K562 (cell line): ENCODE data around the gene CDC42EP2. TPM values are rescaled to one million over a fixed set of nuclear protein-coding genes. Genes with fewer than 3 reads are reported as not detected.
A peak's percentile ranks its signal among the peaks of the same experiment; 100 is the strongest.

Experiments
- ATAC-seq: fragments of 200-7000 bp; cut with Tn5 transposase; 3 replicates; pipeline ENCODE4 v1.9.1; 2020; ENCODE audit warnings: moderate library complexity
- BruUV-seq: library from RNA; stranded (reverse); fragments of 400-500 nt; replicated peaks from 2 replicates; lab custom pipeline; 2021; lab: Mats Ljungman, UMichigan
- CTCF ChIA-PET: fragments of 300-600 bp; formaldehyde crosslinking; extraction: SDS; loops from one replicate; lab custom pipeline; 2021; ENCODE audit warnings: low intra/inter-chr PET ratio; lab: Yijun Ruan, JAX
- POLR2A ChIA-PET: fragments of 300-600, 350-650 bp; sonication (Branson Sonifier 250); formaldehyde crosslinking; extraction: SDS; loops from one replicate; lab custom pipeline; 2021; ENCODE audit warnings: antibody characterized with exemption, inconsistent platforms; lab: Yijun Ruan, JAX
- DNase-seq, 4 experiments: peaks; one replicate each; pipeline versions ENCODE4 v3.0.0 to v3.0.0-alpha.2; 2011 to 2018; ENCODE audit warnings: low spot score in 3 of 4, mixed read lengths in 3 of 4; ENCODE audit errors: extremely low read depth in 1 of 4
- FAIRE-seq: peaks from 2 replicates; lab custom pipeline; 2011; peaks lifted over from hg19 to GRCh38; lab: Jason Lieb, UNC
- H2AFZ ChIP-seq: 2 replicates; pipeline ENCODE4 v1.6.0; 2011; ENCODE audit warnings: low read depth, low read length, control low read depth, inconsistent platforms
- H3K27ac ChIP-seq: fragments of 200-600 bp; 3 replicates; pipeline ENCODE4 v1.8.0; 2011; ENCODE audit warnings: low read depth, mild to moderate bottlenecking, control low read depth, inconsistent platforms, low read length, moderate library complexity, mixed read lengths; ENCODE audit errors: extremely low read depth
- H3K27me3 ChIP-seq, 2 experiments: fragments of 300-600 bp in 1 of 2; 2 replicates in 1 of 2; 3 replicates in 1 of 2; pipeline versions ENCODE4 v1.6.0 to v1.8.0; 2011; ENCODE audit warnings: inconsistent platforms in 2 of 2, low read length in 2 of 2, mild to moderate bottlenecking in 1 of 2, mixed read lengths in 1 of 2, moderate library complexity in 1 of 2; ENCODE audit not compliant: control insufficient read depth in 2 of 2, insufficient read depth in 2 of 2
- H3K36me3 ChIP-seq: fragments of 300-600 bp; 3 replicates; pipeline ENCODE4 v1.8.0; 2011; ENCODE audit warnings: mild to moderate bottlenecking, low read length, inconsistent platforms; ENCODE audit not compliant: control insufficient read depth, insufficient read depth
- H3K4me1 ChIP-seq, 2 experiments: fragments of 200-600 bp in 1 of 2; replicated peaks in 1 of 2; 2 replicates in 1 of 2; 3 replicates in 1 of 2; pipeline versions ENCODE4 v1.5.1 to v1.8.0; 2011; ENCODE audit warnings: inconsistent platforms in 2 of 2, low read length in 2 of 2, mild to moderate bottlenecking in 1 of 2, mixed read lengths in 1 of 2, moderate library complexity in 1 of 2; ENCODE audit not compliant: control insufficient read depth in 2 of 2, insufficient read depth in 2 of 2
- H3K4me2 ChIP-seq: 2 replicates; pipeline ENCODE4 v1.6.1; 2011; ENCODE audit warnings: low read length, control low read depth, inconsistent platforms, mixed read lengths; ENCODE audit not compliant: insufficient read depth
- H3K4me3 ChIP-seq: fragments of 200-600 bp; sonication (generic), shearing (Covaris generic); 2 replicates; pipeline ENCODE4 v1.5.1; 2016; ENCODE audit warnings: control low read depth, inconsistent platforms
- H3K79me2 ChIP-seq: fragments of 200-600 bp; 3 replicates; pipeline ENCODE4 v1.8.0; 2011; ENCODE audit warnings: low read length, inconsistent platforms; ENCODE audit not compliant: control insufficient read depth, insufficient read depth
- H3K9ac ChIP-seq, 2 experiments: 2 replicates each; pipeline versions ENCODE4 v1.6.0 to v1.6.1; 2011; ENCODE audit warnings: low read depth in 2 of 2, low read length in 2 of 2, control low read depth in 1 of 2, inconsistent platforms in 1 of 2, mild to moderate bottlenecking in 1 of 2, mixed read lengths in 1 of 2; ENCODE audit not compliant: insufficient read depth in 1 of 2
- H3K9me1 ChIP-seq: one replicate; pipeline ENCODE4 v1.6.0; 2011; ENCODE audit warnings: inconsistent platforms, mild to moderate bottlenecking, low read length, moderate library complexity; ENCODE audit not compliant: control insufficient read depth, insufficient read depth
- H3K9me3 ChIP-seq: replicated peaks from 2 replicates; pipeline ENCODE4 v1.5.1; 2011; ENCODE audit warnings: low read depth, low read length, inconsistent platforms; ENCODE audit not compliant: control insufficient read depth, insufficient read depth
- H4K20me1 ChIP-seq: replicated peaks from 2 replicates; pipeline ENCODE4 v1.6.1; 2011; ENCODE audit warnings: low read length, inconsistent platforms, mixed read lengths; ENCODE audit not compliant: control insufficient read depth, insufficient read depth
- BRF2 ChIP-seq: IDR thresholded peaks from 3 replicates; pipeline ENCODE4 v1.6.1; 2011; ENCODE audit warnings: borderline replicate concordance, mild to moderate bottlenecking; ENCODE audit not compliant: insufficient read length, insufficient read depth
- CEBPG ChIP-seq, 3 experiments: fragments of 200-800 bp in 1 of 3; sonication (Bioruptor generic) in 1 of 3; sonication (generic) in 1 of 3; formaldehyde crosslinking in 1 of 3; IDR thresholded peaks in 2 of 3; conservative IDR thresholded peaks in 1 of 3; 2 replicates each; pipeline versions ENCODE4 v1.6.1 to v1.8.0; 2016 to 2022; ENCODE audit warnings: missing compliant biosample characterization in 2 of 3, missing genetic modification characterization in 2 of 3, mild to moderate bottlenecking in 1 of 3, missing genetic modification reagents in 1 of 3
- DPF2 ChIP-seq: fragments of 450-650 bp; IDR thresholded peaks from 2 replicates; pipeline ENCODE4 v1.6.1; 2016
- EGR1 ChIP-seq: fragments of 450-650 bp; conservative IDR thresholded peaks from 2 replicates; pipeline ENCODE4 v1.6.1; 2017; ENCODE audit warnings: mild to moderate bottlenecking
- ELF1 ChIP-seq: fragments of 200-800 bp; sonication (Bioruptor generic); IDR thresholded peaks from 2 replicates; pipeline ENCODE4 v1.6.1; 2016; ENCODE audit warnings: missing genetic modification characterization, missing compliant biosample characterization
- ETV6 ChIP-seq, 3 experiments: fragments of 150-350 bp in 1 of 3; sonication (generic) in 1 of 3; formaldehyde crosslinking in 1 of 3; IDR thresholded peaks; 2 replicates each; pipeline versions ENCODE4 v1.6.1 to v1.8.0; 2014 to 2022; ENCODE audit warnings: borderline replicate concordance in 2 of 3, low read depth in 2 of 3, antibody characterized with exemption in 1 of 3, low read length in 1 of 3, mild to moderate bottlenecking in 1 of 3, missing genetic modification reagents in 1 of 3
- GABPA ChIP-seq: fragments of 200-800 bp; sonication (Bioruptor generic); conservative IDR thresholded peaks from 2 replicates; pipeline ENCODE4 v1.6.1; 2016; ENCODE audit warnings: low read depth, missing genetic modification characterization, missing compliant biosample characterization
- HDAC8 ChIP-seq: fragments of 450-650 bp; IDR thresholded peaks from 2 replicates; pipeline ENCODE4 v1.6.1; 2016; ENCODE audit warnings: mild to moderate bottlenecking, missing genetic modification characterization, moderate library complexity, missing compliant biosample characterization
- NFIC ChIP-seq: fragments of 450-650 bp; IDR thresholded peaks from 2 replicates; pipeline ENCODE4 v1.6.1; 2017; ENCODE audit warnings: mild to moderate bottlenecking, inconsistent platforms
- NRF1 ChIP-seq, 2 experiments: fragments of 450-650 bp; IDR thresholded peaks in 1 of 2; conservative IDR thresholded peaks in 1 of 2; 2 replicates each; pipeline ENCODE4 v1.6.1; 2014; ENCODE audit warnings: mild to moderate bottlenecking in 2 of 2
- TCF3 ChIP-seq: sonication (generic); formaldehyde crosslinking; IDR thresholded peaks from 2 replicates; pipeline ENCODE4 v1.4.0; 2020; ENCODE audit warnings: mild to moderate bottlenecking, missing genetic modification reagents
- VEZF1 ChIP-seq: fragments of 200-800 bp; sonication (Bioruptor generic); IDR thresholded peaks from 2 replicates; pipeline ENCODE4 v1.6.1; 2017; ENCODE audit warnings: missing genetic modification characterization, missing compliant biosample characterization
- ZNF766 ChIP-seq: fragments of 200-800 bp; sonication (Bioruptor generic); conservative IDR thresholded peaks from 2 replicates; pipeline ENCODE4 v1.6.1; 2016; ENCODE audit warnings: missing genetic modification characterization, missing compliant biosample characterization
- WGBS: fragments of 100-300 bp; shearing (Covaris generic); methylation state at CpG from one replicate; pipeline ENCODE4 v1.1.6; 2016; ENCODE audit warnings: low coverage, mixed read lengths; ENCODE audit not compliant: insufficient coverage; ENCODE audit errors: missing lambda C conversion rate; 5-methylcytosine and 5-hydroxymethylcytosine counted together
- in situ Hi-C: fragments of 300-500 bp; cut with MboI; formaldehyde crosslinking; loops from 4 replicates; pipeline ENCODE4 v1.15.0; 2018; ENCODE audit warnings: inconsistent platforms, mixed read lengths
- intact Hi-C: fragments of 100-400 bp; cut with micrococcal nuclease; formaldehyde crosslinking; loops from 2 replicates; pipeline ENCODE4 v1.14.2; 2022
- polyA plus RNA-seq, 8 experiments: library from polyadenylated mRNA; depleted of rRNA in 4 of 8; stranded (reverse) in 5 of 8; unstranded in 3 of 8; fragments of >200 nt; fragmentation: Nextera tagmentation in 2 of 8; fragmentation: Illumina TruSeq in 1 of 8; extraction: Ambion mirVana in 2 of 8; extraction: Trizol in 1 of 8; gene quantifications; 2 replicates each; pipeline versions ENCODE4 v1.2.1 to v1.2.3, GENCODE V29; 2011 to 2014; ENCODE audit warnings: inconsistent platforms in 1 of 8, missing spikeins in 1 of 8
- total RNA-seq, 7 experiments: library from RNA; depleted of rRNA in 6 of 7; stranded (reverse); fragments of >200 nt in 6 of 7; fragmentation: Illumina TruSeq in 2 of 7; extraction: Trizol in 2 of 7; gene quantifications; 2 replicates each; pipeline versions ENCODE4 v1.2.1 to v1.2.3, GENCODE V29; 2011 to 2021; ENCODE audit warnings: low replicate concordance in 1 of 7
- TF ChIP-seq, protein P1 (sequence below): fragments of 450-650 bp; IDR thresholded peaks from 2 replicates; pipeline ENCODE4 v1.7.1; 2018; ENCODE audit warnings: mild to moderate bottlenecking, low read depth; ENCODE audit not compliant: partially characterized antibody

CDC42EP2 gene
- total and polyA plus RNA-seq, 9 of the 15 experiments (the other 6 are each of a cell fraction or from before 2014, with no cell fraction given): 0.27 to 3.5 (median 0.83) TPM; not detected in 1

GRCh38 chr11:65290448-65291165 is 24.1 kb upstream of the CDC42EP2 start:
- H3K9me1 ChIP-seq: no peaks in the 10 kb centered on the region
- peak; percentile 84 for ATAC-seq
- POLR2A ChIA-PET: interaction anchor here (0.6 to 1.9 kb wide), 8 partner anchors 9 to 215 kb away, joined by 3 to 7 read pairs (median 4); partner anchors contain the start of gene TIGD3
- peaks cover 97% of the 10 kb centered on the region for H3K36me3 ChIP-seq
- CTCF ChIA-PET: no interaction called here
- FAIRE-seq: peak; percentile 76
- in situ Hi-C loops: no loop called here
- peak overlapping the region; percentile 24; the same call in 1 of the 3 replicates for H3K27ac ChIP-seq
- H3K4me1 ChIP-seq: peaks cover 2 to 20% of the 10 kb centered on the region in 2 experiments; a peak in 4 of 5 replicates
- DNase-seq: peak; percentile 34 to 56 (median 46)
- BruUV-seq: no TSS peak
- WGBS: 61% methylated on average over 8 of the region's 8 CpGs
- no peak overlapping the region for H2AFZ ChIP-seq
- H3K9ac ChIP-seq: no peak overlapping the region
- H3K4me2 ChIP-seq: no peak overlapping the region
- H3K79me2 ChIP-seq: no peaks in the 10 kb centered on the region
- H3K4me3 ChIP-seq: no peak overlapping the region
- no peaks in the 10 kb centered on the region for H3K9me3 ChIP-seq
- intact Hi-C loops: loop anchor here (2.0 kb wide), 1 partner anchor 24 kb away; the partner anchor contains the start of gene CDC42EP2
- no peaks in the 10 kb centered on the region for H3K27me3 ChIP-seq
- H4K20me1 ChIP-seq: no peaks in the 10 kb centered on the region
- TF ChIP-seq VEZF1 (CRISPR knock-in tag) (peak; percentile 53; the same call in 1 of the 2 replicates), DPF2 (0 out of 2 replicates have a peak, but pooled peaks have one; percentile 25), CEBPG (CRISPR knock-in tag; IDR thresholded peaks at IDR 0.05) (no peak), CEBPG (tag; conservative IDR thresholded peaks at IDR 0.05 in 1 of 2, IDR thresholded peaks at IDR 0.05 in 1 of 2) (peak in 1 of 2 experiments; percentile 28; a peak in 2 of 4 replicates), ZNF766 (CRISPR knock-in tag) (peak; percentile 77; the same call in 1 of the 2 replicates), NRF1 (conservative IDR thresholded peaks at IDR 0.05 in 1 of 2, IDR thresholded peaks at IDR 0.05 in 1 of 2) (0 out of 4 replicates have a peak, but pooled peaks of 1 of the 2 experiments have one; percentile 24), EGR1 (peak; percentile 66), NFIC (peak; percentile 50), BRF2 (no peak), TCF3 (CRISPR knock-in tag) (peak; percentile 65), ELF1 (peak; percentile 46; the same call in 1 of the 2 replicates), ETV6 (IDR thresholded peaks at IDR 0.05; ENCODE audit: borderline replicate concordance in 1 of 2, low read depth in 2 of 2, low read length in 1 of 2) (0 out of 4 replicates have a peak, but pooled peaks of 1 of the 2 experiments have one; percentile 38), ETV6 (CRISPR knock-in tag; IDR thresholded peaks at IDR 0.05; ENCODE audit: borderline replicate concordance) (no peak), HDAC8 (tag) (no peak), GABPA (peak; percentile 49; the same call in 1 of the 2 replicates)
- TF ChIP-seq, protein P1, sequence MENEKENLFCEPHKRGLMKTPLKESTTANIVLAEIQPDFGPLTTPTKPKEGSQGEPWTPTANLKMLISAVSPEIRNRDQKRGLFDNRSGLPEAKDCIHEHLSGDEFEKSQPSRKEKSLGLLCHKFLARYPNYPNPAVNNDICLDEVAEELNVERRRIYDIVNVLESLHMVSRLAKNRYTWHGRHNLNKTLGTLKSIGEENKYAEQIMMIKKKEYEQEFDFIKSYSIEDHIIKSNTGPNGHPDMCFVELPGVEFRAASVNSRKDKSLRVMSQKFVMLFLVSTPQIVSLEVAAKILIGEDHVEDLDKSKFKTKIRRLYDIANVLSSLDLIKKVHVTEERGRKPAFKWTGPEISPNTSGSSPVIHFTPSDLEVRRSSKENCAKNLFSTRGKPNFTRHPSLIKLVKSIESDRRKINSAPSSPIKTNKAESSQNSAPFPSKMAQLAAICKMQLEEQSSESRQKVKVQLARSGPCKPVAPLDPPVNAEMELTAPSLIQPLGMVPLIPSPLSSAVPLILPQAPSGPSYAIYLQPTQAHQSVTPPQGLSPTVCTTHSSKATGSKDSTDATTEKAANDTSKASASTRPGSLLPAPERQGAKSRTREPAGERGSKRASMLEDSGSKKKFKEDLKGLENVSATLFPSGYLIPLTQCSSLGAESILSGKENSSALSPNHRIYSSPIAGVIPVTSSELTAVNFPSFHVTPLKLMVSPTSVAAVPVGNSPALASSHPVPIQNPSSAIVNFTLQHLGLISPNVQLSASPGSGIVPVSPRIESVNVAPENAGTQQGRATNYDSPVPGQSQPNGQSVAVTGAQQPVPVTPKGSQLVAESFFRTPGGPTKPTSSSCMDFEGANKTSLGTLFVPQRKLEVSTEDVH: no peak
